WTC11 (cell line): ENCODE measurements around the gene MXD3. TPM values are rescaled to one million over a fixed set of nuclear protein-coding genes. Genes with fewer than 3 reads are reported as not detected.

Source experiments
- ATAC-seq: fragments of 200-7000 bp; cut with Tn5 transposase; 2 replicates; pipeline ENCODE4 v1.10.0; 2021; ENCODE audit warnings: mild to moderate bottlenecking, moderate library complexity
- CTCF ChIA-PET: fragments of 300-600 bp; sonication (Branson Sonifier 250); formaldehyde crosslinking; loops from one replicate; lab custom pipeline; 2021; ENCODE audit warnings: antibody characterized with exemption; lab: Charles Lee
- POLR2A ChIA-PET: fragments of 350-600 bp; sonication (Branson Sonifier 250); formaldehyde crosslinking; loops from one replicate; lab custom pipeline; 2021; ENCODE audit warnings: antibody characterized with exemption; lab: Charles Lee
- DNase-seq: peaks from one replicate; pipeline ENCODE4 v3.0.0; 2021; ENCODE audit warnings: low spot score
- H3K27ac Mint-ChIP-seq: 2 replicates; pipeline ENCODE4 v1.8.0; 2021; ENCODE audit warnings: mixed read lengths
- H3K27me3 Mint-ChIP-seq: 2 replicates; pipeline ENCODE4 v1.8.0; 2021; ENCODE audit warnings: low read depth, mild to moderate bottlenecking, moderate library complexity, mixed read lengths
- H3K36me3 Mint-ChIP-seq: 2 replicates; pipeline ENCODE4 v1.8.0; 2021; ENCODE audit warnings: mixed read lengths
- H3K4me1 Mint-ChIP-seq: 2 replicates; pipeline ENCODE4 v1.8.0; 2022; ENCODE audit warnings: mixed read lengths
- H3K4me3 Mint-ChIP-seq: 2 replicates; pipeline ENCODE4 v1.8.0; 2021; ENCODE audit warnings: mild to moderate bottlenecking, moderate library complexity, mixed read lengths
- H3K9me3 Mint-ChIP-seq: 2 replicates; pipeline ENCODE4 v1.8.0; 2021; ENCODE audit warnings: mixed read lengths
- CTCF ChIP-seq: fragments of 200-600 bp; IDR thresholded peaks from 2 replicates; pipeline ENCODE4 v1.8.0; 2022; ENCODE audit warnings: antibody characterized with exemption
- EMX1 ChIP-seq: fragments of 250-450 bp; sonication (Bioruptor Pico); IDR thresholded peaks from 2 replicates; pipeline ENCODE4 v1.8.0; 2021; ENCODE audit warnings: mild to moderate bottlenecking
- ERG ChIP-seq: fragments of 250-450 bp; sonication (Bioruptor Pico); IDR thresholded peaks from 2 replicates; pipeline ENCODE4 v1.8.0; 2021; ENCODE audit warnings: mild to moderate bottlenecking
- FOXP1 ChIP-seq: sonication (generic); formaldehyde crosslinking; IDR thresholded peaks from 2 replicates; pipeline ENCODE4 v1.8.0; 2022; ENCODE audit warnings: missing genetic modification reagents, mild to moderate bottlenecking, moderate library complexity, borderline replicate concordance
- MAX ChIP-seq: sonication (generic); formaldehyde crosslinking; IDR thresholded peaks from 2 replicates; pipeline ENCODE4 v1.8.0; 2022; ENCODE audit warnings: mild to moderate bottlenecking, missing genetic modification reagents
- SMAD4 ChIP-seq: sonication (generic); formaldehyde crosslinking; IDR thresholded peaks from 2 replicates; pipeline ENCODE4 v1.8.0; 2022; ENCODE audit warnings: mild to moderate bottlenecking, missing genetic modification reagents
- STAT6 ChIP-seq: sonication (generic); formaldehyde crosslinking; conservative IDR thresholded peaks from 2 replicates; pipeline ENCODE4 v1.8.1; 2023; ENCODE audit warnings: mild to moderate bottlenecking, low read depth, missing genetic modification reagents, moderate library complexity
- TEAD4 ChIP-seq: sonication (generic); formaldehyde crosslinking; IDR thresholded peaks from 2 replicates; pipeline ENCODE4 v1.8.0; 2022; ENCODE audit warnings: mild to moderate bottlenecking, missing genetic modification reagents
- ZMAT4 ChIP-seq: fragments of 250-450 bp; sonication (Bioruptor Pico); IDR thresholded peaks from 2 replicates; pipeline ENCODE4 v1.9.0; 2021; ENCODE audit warnings: mild to moderate bottlenecking
- ZNF423 ChIP-seq: fragments of 250-450 bp; sonication (Bioruptor Pico); IDR thresholded peaks from 2 replicates; pipeline ENCODE4 v2.1.2; 2022; ENCODE audit warnings: mild to moderate bottlenecking, moderate library complexity
- total RNA-seq: library from RNA; stranded (reverse); gene quantifications from 3 replicates; pipeline ENCODE4 v1.2.3, GENCODE V29; 2021
- TF ChIP-seq, protein P1 (sequence below): sonication (generic); formaldehyde crosslinking; IDR thresholded peaks from 2 replicates; pipeline ENCODE4 v1.8.0; 2022; ENCODE audit warnings: mild to moderate bottlenecking, missing genetic modification reagents

The MXD3 gene
- total RNA-seq, 1 experiment from 2014 or later: 25.7 TPM

- H3K27ac Mint-ChIP-seq: peak overlapping the region; percentile 65
- no peaks in the 10 kb centered on the region for H3K9me3 Mint-ChIP-seq
- H3K4me3 Mint-ChIP-seq: peak overlapping the region; percentile 93
- no peak for DNase-seq
- peaks cover 29% of the 10 kb centered on the region for H3K36me3 Mint-ChIP-seq
- peaks cover 42% of the 10 kb centered on the region for H3K4me1 Mint-ChIP-seq
- POLR2A ChIA-PET: interaction anchor here (0.6 to 1.7 kb wide), 2 partner anchors 170 to 195 kb away, joined by 4 to 5 read pairs; partner anchors contain the start of gene PDLIM7
- H3K27me3 Mint-ChIP-seq: no peaks in the 10 kb centered on the region
- TF ChIP-seq MAX (0 out of 2 replicates have a peak, but pooled peaks have one; percentile 28), ERG (CRISPR knock-in tag) (peak; percentile 9; the same call in 1 of the 2 replicates), EMX1 (CRISPR knock-in tag) (0 out of 2 replicates have a peak, but pooled peaks have one; percentile 59), STAT6 (CRISPR knock-in tag) (no peak)
- CTCF ChIA-PET: interaction anchor here (1.1 to 2.2 kb wide), 9 partner anchors 8 to 193 kb away, joined by 3 to 16 read pairs (median 5); no protein-coding TSS in a partner anchor
- ATAC-seq: peak; percentile 40
Measured at GRCh38 chr5:177302354-177303110, 9.2 kb downstream of the MXD3 start.

DNA sequence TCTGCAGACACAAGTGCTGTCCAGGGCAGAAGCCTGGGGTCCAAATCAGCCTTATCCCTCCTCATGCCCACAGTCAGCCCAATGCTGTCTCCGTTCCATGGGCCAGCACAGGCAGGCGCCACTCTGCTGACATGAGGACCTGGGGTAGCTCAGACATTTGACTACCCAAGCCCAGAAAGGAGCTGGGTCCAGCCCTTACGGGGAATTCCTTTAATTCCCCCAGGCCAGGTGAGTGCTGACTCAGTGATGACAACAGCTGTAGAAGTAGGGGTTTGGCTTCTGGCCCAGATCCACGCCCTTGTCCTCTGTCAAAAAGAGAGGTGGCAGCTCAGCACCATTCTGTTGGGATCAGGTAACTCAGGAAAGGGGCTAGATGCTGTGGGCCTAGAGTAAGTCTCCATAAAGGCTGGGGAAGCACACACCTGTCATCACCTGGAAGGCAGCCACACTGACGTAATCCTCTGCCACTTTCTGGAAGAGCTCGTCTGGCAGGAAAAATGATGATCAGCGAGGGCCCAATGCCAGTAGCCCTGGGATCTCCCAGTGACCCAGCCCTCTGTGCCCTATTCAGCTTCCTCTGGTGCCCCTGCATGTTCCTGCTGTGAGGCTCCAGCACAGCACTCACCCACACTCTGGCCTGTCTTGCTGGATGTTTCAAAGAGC lies 10.1 kb downstream of the MXD3 start:
- Mint-ChIP-seq H3K4me1 (peaks cover 49% of the 10 kb centered on the region), H3K27ac (peak overlapping the region; percentile 27; the same call in 1 of the 2 replicates), H3K9me3 (no peaks in the 10 kb centered on the region), H3K27me3 (no peaks in the 10 kb centered on the region), H3K4me3 (peak overlapping the region; percentile 93; the same call in 1 of the 2 replicates), H3K36me3 (peaks cover 24% of the 10 kb centered on the region)
- ATAC-seq (no peak), DNase-seq (no peak)
- POLR2A ChIA-PET: interaction anchor here (0.6 to 1.7 kb wide), 3 partner anchors 169 to 354 kb away, joined by 4 to 7 read pairs (median 5); partner anchors contain the start of gene PDLIM7
- CTCF ChIA-PET: interaction anchor here (1.1 to 2.2 kb wide), 8 partner anchors 9 to 192 kb away, joined by 3 to 16 read pairs (median 6); no protein-coding TSS in a partner anchor
- TF ChIP-seq, protein P1, sequence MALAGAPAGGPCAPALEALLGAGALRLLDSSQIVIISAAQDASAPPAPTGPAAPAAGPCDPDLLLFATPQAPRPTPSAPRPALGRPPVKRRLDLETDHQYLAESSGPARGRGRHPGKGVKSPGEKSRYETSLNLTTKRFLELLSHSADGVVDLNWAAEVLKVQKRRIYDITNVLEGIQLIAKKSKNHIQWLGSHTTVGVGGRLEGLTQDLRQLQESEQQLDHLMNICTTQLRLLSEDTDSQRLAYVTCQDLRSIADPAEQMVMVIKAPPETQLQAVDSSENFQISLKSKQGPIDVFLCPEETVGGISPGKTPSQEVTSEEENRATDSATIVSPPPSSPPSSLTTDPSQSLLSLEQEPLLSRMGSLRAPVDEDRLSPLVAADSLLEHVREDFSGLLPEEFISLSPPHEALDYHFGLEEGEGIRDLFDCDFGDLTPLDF: no peak
- no peak for TF ChIP-seq CTCF
- TF ChIP-seq ZMAT4 (CRISPR knock-in tag): no peak
- TF ChIP-seq SMAD4 (CRISPR knock-in tag): no peak
- no peak for TF ChIP-seq ZNF423
- TF ChIP-seq FOXP1 (CRISPR knock-in tag): no peak
- TF ChIP-seq TEAD4 (CRISPR knock-in tag): no peak
